Thyroid gland (tissue), 4 donors: ENCODE data around the gene CPA2.

ENCODE experiments used
- POLR2A ChIP-seq, 2 donors: fragments of 450-650 bp; IDR thresholded peaks; one replicate each; pipeline ENCODE4 v1.6.1; 2017; ENCODE audit warnings: antibody characterized with exemption in 2 of 2, mild to moderate bottlenecking in 2 of 2, moderate library complexity in 1 of 2
- TF ChIP-seq, protein P1 (sequence below), 6 experiments: fragments of 200-600 bp in 3 of 6; fragments of 450-650 bp in 3 of 6; sonication (generic) in 3 of 6; IDR thresholded peaks; one replicate each; pipeline ENCODE4 v1.5.1; 2016 to 2019; ENCODE audit warnings: antibody characterized with exemption in 6 of 6, mild to moderate bottlenecking in 2 of 6, inconsistent platforms in 1 of 6, moderate library complexity in 1 of 6

DNA sequence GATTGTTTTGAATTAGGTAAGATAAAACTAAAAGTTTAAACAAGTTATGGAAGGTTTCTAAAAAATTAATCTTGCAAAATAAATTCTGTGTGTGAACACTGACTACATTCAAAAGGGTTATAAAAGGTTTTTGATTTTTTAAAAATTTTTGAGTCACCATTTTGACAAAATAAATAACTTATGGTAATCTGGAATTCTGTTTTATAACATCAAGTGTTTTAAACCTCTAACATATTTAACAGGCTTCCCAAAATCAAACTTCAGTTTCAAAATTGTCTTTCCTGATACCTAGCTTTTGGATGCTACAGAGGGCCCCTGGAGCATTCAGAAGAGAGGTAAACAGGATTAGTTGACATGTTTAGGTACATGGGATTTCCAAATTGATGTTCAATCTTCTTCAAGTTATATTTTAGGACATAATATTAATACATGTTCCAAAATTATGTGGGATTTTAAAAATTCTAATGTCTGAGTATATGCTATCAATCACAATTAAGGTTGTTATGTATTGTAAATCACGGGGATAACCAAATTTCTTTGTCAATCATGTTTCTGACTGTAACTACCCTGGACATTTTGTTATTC, 8.1 kb upstream of the CPA2 start:
- TF ChIP-seq, protein P1, sequence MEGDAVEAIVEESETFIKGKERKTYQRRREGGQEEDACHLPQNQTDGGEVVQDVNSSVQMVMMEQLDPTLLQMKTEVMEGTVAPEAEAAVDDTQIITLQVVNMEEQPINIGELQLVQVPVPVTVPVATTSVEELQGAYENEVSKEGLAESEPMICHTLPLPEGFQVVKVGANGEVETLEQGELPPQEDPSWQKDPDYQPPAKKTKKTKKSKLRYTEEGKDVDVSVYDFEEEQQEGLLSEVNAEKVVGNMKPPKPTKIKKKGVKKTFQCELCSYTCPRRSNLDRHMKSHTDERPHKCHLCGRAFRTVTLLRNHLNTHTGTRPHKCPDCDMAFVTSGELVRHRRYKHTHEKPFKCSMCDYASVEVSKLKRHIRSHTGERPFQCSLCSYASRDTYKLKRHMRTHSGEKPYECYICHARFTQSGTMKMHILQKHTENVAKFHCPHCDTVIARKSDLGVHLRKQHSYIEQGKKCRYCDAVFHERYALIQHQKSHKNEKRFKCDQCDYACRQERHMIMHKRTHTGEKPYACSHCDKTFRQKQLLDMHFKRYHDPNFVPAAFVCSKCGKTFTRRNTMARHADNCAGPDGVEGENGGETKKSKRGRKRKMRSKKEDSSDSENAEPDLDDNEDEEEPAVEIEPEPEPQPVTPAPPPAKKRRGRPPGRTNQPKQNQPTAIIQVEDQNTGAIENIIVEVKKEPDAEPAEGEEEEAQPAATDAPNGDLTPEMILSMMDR (IDR thresholded peaks at IDR 0.05): no peak
- TF ChIP-seq POLR2A (IDR thresholded peaks at IDR 0.05): no peak
